NB4 (cell line): ENCODE measurements around the gene NCK2.

Experiments
- MYC ChIP-seq: IDR thresholded peaks from 2 replicates; pipeline ENCODE4 v1.6.1; 2011; ENCODE audit warnings: low read depth, low read length
- POLR2A ChIP-seq: IDR thresholded peaks from 2 replicates; pipeline ENCODE4 v1.6.1; 2011; ENCODE audit warnings: mild to moderate bottlenecking; ENCODE audit not compliant: insufficient read length; ENCODE audit errors: extremely low read depth
- TF ChIP-seq, protein P1 (sequence below): IDR thresholded peaks from one replicate; pipeline ENCODE4 v1.5.1; 2012; ENCODE audit warnings: low read depth, low read length
- TF ChIP-seq, protein P2 (sequence below): IDR thresholded peaks from 2 replicates; pipeline ENCODE4 v1.6.1; 2011; ENCODE audit warnings: low read depth, low read length

DNA sequence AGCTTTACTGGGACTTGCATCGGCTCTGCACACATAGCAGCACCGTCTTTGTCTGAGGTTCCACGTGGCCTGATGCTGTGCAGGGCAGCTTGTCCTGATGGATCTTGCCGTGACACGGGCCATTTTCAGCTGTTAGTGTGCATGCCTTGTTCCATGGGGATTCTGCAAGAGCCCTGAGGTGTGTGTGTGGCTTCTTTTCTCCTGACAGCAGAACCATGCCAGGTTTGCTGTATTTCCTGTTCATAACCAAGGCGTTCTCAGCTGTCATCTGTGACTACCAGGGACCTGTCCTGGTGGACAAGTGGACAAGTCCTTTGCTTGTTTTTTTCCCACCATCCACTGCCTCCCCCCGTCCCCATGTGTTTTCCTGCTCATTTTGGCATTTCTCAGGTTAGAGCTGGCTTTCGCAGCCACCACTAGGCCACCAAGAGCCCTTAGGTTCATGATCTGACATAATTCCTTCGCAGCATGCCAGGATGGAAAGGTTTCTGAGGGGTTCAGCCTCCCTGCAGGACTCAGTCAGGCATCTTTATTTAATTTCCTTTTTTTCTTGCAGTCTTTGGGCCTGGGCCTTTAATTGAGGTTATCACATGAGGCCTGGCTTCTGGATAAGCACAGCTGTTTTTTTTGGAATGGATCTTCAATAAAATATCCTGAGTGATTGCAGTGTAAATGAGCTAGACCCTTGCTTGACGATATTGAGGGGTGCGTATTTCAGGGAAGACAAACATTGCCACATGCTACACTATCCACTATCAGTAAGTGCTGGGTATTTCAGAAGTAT lies 139.4 kb downstream of the NCK2 start:
- TF ChIP-seq, protein P1, sequence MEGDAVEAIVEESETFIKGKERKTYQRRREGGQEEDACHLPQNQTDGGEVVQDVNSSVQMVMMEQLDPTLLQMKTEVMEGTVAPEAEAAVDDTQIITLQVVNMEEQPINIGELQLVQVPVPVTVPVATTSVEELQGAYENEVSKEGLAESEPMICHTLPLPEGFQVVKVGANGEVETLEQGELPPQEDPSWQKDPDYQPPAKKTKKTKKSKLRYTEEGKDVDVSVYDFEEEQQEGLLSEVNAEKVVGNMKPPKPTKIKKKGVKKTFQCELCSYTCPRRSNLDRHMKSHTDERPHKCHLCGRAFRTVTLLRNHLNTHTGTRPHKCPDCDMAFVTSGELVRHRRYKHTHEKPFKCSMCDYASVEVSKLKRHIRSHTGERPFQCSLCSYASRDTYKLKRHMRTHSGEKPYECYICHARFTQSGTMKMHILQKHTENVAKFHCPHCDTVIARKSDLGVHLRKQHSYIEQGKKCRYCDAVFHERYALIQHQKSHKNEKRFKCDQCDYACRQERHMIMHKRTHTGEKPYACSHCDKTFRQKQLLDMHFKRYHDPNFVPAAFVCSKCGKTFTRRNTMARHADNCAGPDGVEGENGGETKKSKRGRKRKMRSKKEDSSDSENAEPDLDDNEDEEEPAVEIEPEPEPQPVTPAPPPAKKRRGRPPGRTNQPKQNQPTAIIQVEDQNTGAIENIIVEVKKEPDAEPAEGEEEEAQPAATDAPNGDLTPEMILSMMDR, result no peak
- TF ChIP-seq POLR2A, result no peak
- TF ChIP-seq, protein P2, sequence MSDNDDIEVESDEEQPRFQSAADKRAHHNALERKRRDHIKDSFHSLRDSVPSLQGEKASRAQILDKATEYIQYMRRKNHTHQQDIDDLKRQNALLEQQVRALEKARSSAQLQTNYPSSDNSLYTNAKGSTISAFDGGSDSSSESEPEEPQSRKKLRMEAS, result no peak
- no peak for TF ChIP-seq MYC
